HG03103 (cell line): ENCODE data around the gene DEPDC7.
"Not testable (repeated sequence)": the region's sequence is repeated elsewhere in the genome, so short reads cannot be mapped to it uniquely, and the experiment has no call there.

Source experiments
- ATAC-seq: cut with Tn5 transposase; IDR thresholded peaks from one replicate; pipeline ENCODE4 v1.9.1; 2021; ENCODE audit warnings: low read depth; ENCODE audit not compliant: unreplicated experiment

The DEPDC7 gene

DNA sequence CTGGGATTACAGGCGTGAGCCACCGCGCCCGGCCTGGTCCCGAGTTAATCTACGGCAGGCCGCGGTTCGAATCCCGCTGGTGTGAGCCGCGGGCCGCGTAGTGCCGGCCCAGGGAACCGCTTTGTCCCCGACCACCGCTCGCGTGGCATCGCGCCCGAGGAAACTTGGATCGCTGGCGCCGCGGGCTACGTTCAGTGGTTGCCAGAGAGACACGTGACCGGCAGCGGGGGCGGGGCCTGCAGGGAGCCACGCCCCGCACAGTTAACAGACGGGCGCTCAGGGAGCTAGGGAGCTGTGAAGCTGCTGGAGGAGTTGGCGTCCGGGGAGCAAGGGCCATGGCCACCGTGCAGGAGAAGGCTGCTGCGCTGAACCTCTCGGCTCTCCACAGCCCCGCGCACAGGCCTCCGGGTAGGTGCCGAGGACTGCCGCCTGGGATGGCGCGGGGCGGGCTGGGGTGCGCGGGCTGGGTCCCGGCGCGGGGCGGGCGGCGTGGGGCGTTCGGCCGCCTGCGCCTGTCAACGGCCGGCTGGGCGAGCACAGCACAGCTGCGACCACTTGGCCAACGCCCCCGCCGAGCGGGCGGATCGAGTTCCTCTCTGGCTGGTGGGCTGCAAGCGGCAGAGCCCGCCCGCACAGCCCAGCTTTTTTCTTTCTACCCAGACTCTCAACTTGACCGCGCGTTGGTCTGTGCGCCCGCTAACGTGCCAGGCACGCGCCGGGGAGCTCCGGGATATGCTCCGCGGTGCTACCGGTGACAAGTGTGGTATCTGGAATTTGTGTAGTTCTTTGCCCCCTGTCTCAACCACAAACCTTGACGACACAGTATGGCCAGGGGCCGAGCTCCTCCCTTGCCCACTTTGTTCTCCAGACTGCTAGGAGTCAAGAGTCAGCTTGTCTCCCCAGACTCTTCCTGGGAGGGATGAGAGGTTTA, at the start of gene DEPDC7:
Gene DEPDC7, plus strand, starts transcription at position 258 of the 931 bp plus-strand sequence. Its CDS starts 78 bp downstream, at position 336.
- peak; percentile 57 for ATAC-seq

- no peak for ATAC-seq
Measured at GRCh38 chr11:32968541-32968940, 47.1 kb upstream of the DEPDC7 start.

- ATAC-seq: not testable (repeated sequence)
Measured at GRCh38 chr11:32972233-32972632, 43.4 kb upstream of the DEPDC7 start.

GRCh38 chr11:32972781-32973180, 42.9 kb upstream of the DEPDC7 start:
- no peak for ATAC-seq

GRCh38 chr11:32982626-32983025, 33.1 kb upstream of the DEPDC7 start:
- ATAC-seq: no peak

DNA sequence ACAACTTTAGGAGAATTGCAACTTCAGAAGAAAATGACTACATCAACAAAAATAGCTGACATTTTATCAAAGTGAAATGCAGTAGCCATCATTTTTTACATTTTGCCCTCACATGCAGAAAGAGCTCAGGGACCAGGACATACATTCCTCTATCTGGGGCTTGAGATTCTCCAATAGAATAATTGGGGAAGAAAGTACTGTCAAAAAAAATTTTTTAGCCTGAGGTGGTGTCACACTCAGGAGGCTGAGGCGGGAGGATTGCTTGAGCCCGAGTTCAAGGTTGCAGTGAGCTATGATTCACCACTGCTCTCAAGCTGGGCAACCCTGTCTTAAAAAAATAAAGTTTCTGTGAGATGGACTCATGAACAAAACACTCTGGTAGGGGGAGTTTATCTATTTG, 32.2 kb upstream of the DEPDC7 start:
- ATAC-seq: no peak

DNA sequence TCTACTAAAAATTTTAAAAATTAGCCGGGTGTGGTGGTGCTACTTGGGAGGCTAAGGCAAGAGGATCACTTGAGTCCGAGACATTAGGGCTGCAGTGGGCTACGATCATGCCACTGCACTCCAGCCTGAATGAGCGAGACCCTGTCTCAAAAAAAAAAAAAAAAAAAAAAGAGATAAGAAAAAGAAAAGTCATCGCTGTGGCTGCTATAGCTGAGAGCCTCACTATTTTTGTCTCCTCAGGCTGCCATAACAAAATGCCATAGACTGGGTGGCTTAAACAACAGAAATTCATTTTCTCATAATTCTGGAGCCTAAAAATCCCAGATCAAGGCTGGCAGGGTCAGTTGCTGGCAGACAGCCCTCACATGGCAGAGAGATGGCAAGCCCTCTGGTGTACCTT, 30.1 kb upstream of the DEPDC7 start:
- ATAC-seq: no peak

- no peak for ATAC-seq
Measured at GRCh38 chr11:32987851-32988250, 27.8 kb upstream of the DEPDC7 start.

DNA sequence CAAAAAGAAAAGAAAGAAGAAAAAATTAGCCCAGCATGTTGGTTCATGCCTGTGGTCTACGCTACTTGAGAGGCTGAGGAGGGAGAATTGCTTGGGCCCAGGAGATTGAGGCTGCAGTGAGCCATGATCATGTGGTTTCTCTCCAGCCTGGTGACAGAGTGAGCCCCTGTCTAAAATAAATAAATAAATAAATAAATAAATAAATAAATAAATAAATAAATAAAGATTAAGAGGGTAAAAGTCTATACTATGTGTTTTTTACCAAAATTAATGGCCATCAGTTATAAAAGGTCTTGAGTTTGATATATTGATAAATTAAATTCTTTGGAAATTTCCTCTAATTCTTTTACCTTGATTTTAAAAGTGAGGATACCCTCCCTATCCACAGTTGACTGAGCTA, 25.2 kb upstream of the DEPDC7 start:
- ATAC-seq: no peak

DNA sequence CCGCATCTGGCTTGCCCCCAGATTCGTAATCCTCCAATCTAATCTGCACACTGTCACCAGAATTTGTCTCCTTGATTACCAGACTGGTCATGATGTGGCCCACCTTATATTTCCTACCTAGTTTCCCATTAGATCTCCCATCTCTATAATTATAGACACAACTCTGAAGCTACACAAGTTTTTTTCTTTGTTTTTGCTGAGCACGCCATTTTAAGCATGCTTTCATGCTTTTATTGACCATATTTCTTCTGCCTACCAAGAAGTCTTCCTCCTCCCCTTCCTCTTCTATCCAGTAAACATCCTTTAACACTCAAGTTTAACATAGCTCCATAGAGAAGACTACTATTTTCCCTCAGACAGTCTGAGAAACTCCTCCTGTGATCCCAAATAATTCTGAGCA, 24.3 kb upstream of the DEPDC7 start:
- ATAC-seq: no peak

GRCh38 chr11:32991898-32992297, 23.8 kb upstream of the DEPDC7 start:
- ATAC-seq: no peak

GRCh38 chr11:33000181-33000580, 15.5 kb upstream of the DEPDC7 start:
- no peak for ATAC-seq

DNA sequence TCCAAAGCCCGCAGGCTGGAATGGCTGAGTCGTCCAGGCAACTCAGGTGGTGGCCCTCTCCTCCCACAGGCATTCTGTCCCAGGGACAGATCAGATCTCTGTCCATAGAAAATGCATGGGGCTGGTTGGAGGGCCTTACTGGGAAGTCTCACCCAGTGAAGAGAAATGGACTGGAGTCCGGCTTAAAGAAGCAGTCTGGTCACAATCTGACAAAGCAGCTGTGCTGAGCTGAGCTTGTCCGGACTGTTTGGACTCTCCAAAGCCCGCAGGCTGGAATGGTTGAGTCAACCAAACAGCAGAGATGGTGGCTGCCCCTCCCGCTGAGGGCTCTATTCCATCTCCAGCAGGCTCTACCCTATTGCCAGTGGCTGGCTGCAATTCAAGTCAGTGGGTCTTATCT, 14.4 kb upstream of the DEPDC7 start:
- ATAC-seq: no peak

DNA sequence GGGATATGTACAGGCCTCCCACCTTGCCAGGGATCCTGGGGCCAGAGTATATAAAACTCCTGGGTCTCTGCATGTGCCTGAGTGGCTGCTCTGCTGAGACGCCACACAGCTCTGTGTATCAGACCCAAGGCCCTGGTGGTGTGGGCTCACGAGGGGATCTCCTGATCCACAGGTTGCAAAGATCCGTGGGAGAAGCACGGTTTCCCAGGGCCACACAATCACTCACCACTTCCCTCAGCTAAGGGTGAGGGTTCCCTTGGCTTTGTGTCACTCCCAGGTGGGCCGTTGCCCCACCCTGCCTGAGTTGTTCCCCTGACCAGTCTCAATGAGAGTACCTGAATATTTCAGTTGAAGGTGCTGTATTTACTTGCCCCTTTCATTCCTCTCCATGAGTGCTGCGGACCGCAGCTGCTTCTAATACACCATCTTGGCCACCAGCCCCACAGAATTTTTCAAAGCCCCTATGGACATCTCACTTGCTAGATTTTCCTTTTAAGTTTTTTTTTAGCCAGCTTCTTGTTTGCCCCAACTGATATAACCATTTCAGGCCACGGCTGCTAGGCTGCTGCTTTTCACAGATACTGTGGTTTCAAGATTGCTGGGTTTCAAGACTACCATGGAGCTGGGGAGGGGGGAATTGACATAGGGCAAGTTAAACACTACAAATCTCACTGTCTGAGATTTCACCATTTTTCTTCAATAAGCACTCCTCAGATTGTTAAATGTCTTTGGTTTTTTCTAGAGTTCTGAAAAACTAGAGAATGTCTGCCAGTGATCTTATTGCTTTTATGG, 13.7 kb upstream of the DEPDC7 start:
- ATAC-seq: no peak

GRCh38 chr11:33005175-33005574, 10.5 kb upstream of the DEPDC7 start:
- ATAC-seq: no peak

DNA sequence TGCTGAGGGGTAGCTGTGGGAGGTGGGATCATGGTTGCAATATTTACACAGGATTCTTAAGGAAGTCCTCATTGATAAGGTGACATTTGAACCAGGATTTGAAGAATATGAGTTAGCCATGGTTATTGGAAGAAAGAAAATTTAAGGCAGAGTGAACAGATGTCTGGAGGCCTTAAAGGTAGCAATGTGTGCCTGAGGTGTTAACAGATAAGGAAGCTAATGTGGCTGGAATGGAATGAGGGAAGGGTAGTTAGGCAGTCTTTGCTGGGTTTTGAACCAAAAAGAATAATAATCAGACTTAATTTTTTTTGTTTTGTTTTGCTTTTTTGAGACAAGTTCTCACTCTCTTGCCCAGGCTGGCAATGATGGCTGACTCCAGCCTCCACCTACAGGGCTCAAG, 9.7 kb upstream of the DEPDC7 start:
- ATAC-seq: no peak

DNA sequence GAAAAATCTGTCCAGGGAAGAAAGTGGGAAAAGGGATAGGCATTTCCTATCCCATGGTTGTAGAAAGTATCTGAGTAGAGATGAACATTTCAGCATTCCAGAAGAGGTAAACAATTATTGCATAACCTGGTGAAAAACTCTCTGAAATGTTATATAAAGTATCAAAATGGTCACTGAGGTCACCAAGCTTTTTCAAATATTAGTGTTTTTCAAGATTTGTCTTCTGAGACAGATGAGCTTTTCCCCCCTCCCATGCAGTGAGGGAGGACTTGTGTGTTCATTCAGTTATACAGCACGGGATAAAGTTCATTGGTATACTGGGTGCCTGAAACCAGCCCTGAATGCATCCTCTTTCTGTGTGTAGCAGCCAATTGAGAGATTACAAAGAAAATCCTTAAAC, 1.9 kb upstream of the DEPDC7 start:
- no peak for ATAC-seq

DNA sequence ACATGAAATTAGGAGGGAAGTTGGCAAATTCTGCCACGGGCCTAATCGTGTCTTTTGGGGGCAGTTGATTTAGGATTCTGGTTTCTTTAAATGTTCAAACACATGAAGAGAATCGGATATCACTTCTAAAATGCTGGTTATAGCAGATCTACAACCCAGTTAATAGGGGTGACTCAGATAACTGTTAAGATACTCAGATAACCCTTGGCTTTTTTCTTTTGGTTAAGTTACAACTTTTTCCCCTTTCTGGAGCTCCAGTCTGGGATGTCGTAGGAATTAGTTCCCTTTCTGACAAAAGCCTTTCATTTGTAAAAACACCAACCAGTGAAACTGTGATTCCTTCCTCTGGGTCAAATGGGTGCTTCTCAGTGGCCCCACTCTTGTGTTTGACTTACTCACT, 976 bp downstream of the DEPDC7 start:
- ATAC-seq: no peak

GRCh38 chr11:33017478-33017877, 1.8 kb downstream of the DEPDC7 start:
- no peak for ATAC-seq

- ATAC-seq: no peak
Measured at GRCh38 chr11:33017965-33018364, 2.3 kb downstream of the DEPDC7 start.

GRCh38 chr11:33018840-33019239, 3.2 kb downstream of the DEPDC7 start:
- no peak for ATAC-seq

GRCh38 chr11:33021501-33021900, 5.8 kb downstream of the DEPDC7 start:
- no peak for ATAC-seq
